Body of pancreas (tissue), 4 donors: ENCODE results near the gene THSD4.

Source experiments
- POLR2A ChIP-seq, 3 donors: fragments of 450-650 bp; IDR thresholded peaks; one replicate each; pipeline ENCODE4 v1.6.1; 2016; ENCODE audit warnings: antibody characterized with exemption in 3 of 3, mild to moderate bottlenecking in 2 of 3
- TF ChIP-seq, protein P1 (sequence below), 7 experiments: fragments of 450-650 bp in 4 of 7; fragments of 200-600 bp in 3 of 7; sonication (generic) in 3 of 7; IDR thresholded peaks; one replicate each; pipeline ENCODE4 v1.5.1; 2016 to 2019; ENCODE audit warnings: antibody characterized with exemption in 7 of 7

GRCh38 chr15:71804226-71804625 is 689.0 kb downstream of the THSD4 start:
- TF ChIP-seq, protein P1, sequence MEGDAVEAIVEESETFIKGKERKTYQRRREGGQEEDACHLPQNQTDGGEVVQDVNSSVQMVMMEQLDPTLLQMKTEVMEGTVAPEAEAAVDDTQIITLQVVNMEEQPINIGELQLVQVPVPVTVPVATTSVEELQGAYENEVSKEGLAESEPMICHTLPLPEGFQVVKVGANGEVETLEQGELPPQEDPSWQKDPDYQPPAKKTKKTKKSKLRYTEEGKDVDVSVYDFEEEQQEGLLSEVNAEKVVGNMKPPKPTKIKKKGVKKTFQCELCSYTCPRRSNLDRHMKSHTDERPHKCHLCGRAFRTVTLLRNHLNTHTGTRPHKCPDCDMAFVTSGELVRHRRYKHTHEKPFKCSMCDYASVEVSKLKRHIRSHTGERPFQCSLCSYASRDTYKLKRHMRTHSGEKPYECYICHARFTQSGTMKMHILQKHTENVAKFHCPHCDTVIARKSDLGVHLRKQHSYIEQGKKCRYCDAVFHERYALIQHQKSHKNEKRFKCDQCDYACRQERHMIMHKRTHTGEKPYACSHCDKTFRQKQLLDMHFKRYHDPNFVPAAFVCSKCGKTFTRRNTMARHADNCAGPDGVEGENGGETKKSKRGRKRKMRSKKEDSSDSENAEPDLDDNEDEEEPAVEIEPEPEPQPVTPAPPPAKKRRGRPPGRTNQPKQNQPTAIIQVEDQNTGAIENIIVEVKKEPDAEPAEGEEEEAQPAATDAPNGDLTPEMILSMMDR (IDR thresholded peaks at IDR 0.05): no peak
- TF ChIP-seq POLR2A (IDR thresholded peaks at IDR 0.05): no peak
